Stomach (tissue), 9 donors: Measurements from ENCODE around the gene SYNGR3. TPM values are rescaled to one million over a fixed set of nuclear protein-coding genes. Genes with fewer than 3 reads are reported as not detected.
"Not testable (repeated sequence)": the region's sequence is repeated elsewhere in the genome, so short reads cannot be mapped to it uniquely, and the experiment has no call there.

Experiments used
- DNase-seq, 2 donors: peaks; one replicate each; pipeline versions ENCODE4 v3.0.0 to v3.0.0-alpha.2; 2013 to 2019
- H3K27ac ChIP-seq, 5 donors: fragments of 200-600 bp in 4 of 5; sonication (generic) in 4 of 5; one replicate each; pipeline ENCODE4 v1.5.1; 2013 to 2019; ENCODE audit warnings: mild to moderate bottlenecking in 1 of 5, moderate library complexity in 1 of 5
- H3K27me3 ChIP-seq, 3 donors: fragments of 200-600 bp; sonication (generic); one replicate each; pipeline ENCODE4 v1.5.1; 2017 to 2019; ENCODE audit warnings: mixed run types in 1 of 3
- H3K36me3 ChIP-seq, 4 donors: fragments of 200-600 bp; sonication (generic); 1 replicate in 3 of 4; 2 replicates in 1 of 4; pipeline ENCODE4 v1.5.1; 2016 to 2019
- H3K4me1 ChIP-seq, 4 donors: fragments of 200-600 bp; sonication (generic); one replicate each; pipeline ENCODE4 v1.5.1; 2016 to 2019
- H3K4me3 ChIP-seq, 4 donors: fragments of 200-600 bp; sonication (generic) in 3 of 4; one replicate each; pipeline ENCODE4 v1.5.1; 2016 to 2019; ENCODE audit warnings: mild to moderate bottlenecking in 1 of 4
- H3K9me3 ChIP-seq, 4 donors: fragments of 200-600 bp; sonication (generic); one replicate each; pipeline ENCODE4 v1.5.1; 2016 to 2019
- EP300 ChIP-seq: sonication (generic); formaldehyde crosslinking; IDR thresholded peaks from one replicate; pipeline ENCODE4 v1.6.1; 2017; ENCODE audit warnings: antibody characterized with exemption
- POLR2A ChIP-seq, 4 donors: fragments of 450-650 bp; IDR thresholded peaks; one replicate each; pipeline ENCODE4 v1.6.1; 2016; ENCODE audit warnings: antibody characterized with exemption in 4 of 4, control low read depth in 2 of 4, mild to moderate bottlenecking in 1 of 4, moderate library complexity in 1 of 4
- POLR2AphosphoS5 ChIP-seq, 3 donors: sonication (generic); formaldehyde crosslinking; IDR thresholded peaks; one replicate each; pipeline ENCODE4 v1.6.1; 2016; ENCODE audit warnings: antibody characterized with exemption in 3 of 3
- WGBS, 5 donors: extraction: QIAGEN DNeasy Blood & Tissue Kit in 3 of 5; methylation state at CpG; one replicate each; pipeline versions ENCODE4 v1.1.5 to v1.1.7; 2013 to 2018; 5-methylcytosine and 5-hydroxymethylcytosine counted together
- intact Hi-C: fragments of 100-400 bp; cut with DNase I; formaldehyde crosslinking; loops from one replicate; pipeline ENCODE4 v1.15.1; 2023; ENCODE audit warnings: low total_unique reads
- polyA plus RNA-seq, 3 donors: library from polyadenylated mRNA; stranded (reverse); fragments of 200-250 nt; gene quantifications; one replicate each; pipeline ENCODE4 v1.2.3, GENCODE V29; 2013
- total RNA-seq, 5 donors: library from RNA; depleted of rRNA; stranded (reverse); fragments of >200 nt; gene quantifications; one replicate each; pipeline versions ENCODE4 v1.1.0 to v1.2.3, GENCODE V29; 2014 to 2016
- TF ChIP-seq, protein P1 (sequence below), 7 experiments: fragments of 450-650 bp in 4 of 7; fragments of 200-600 bp in 3 of 7; sonication (generic) in 3 of 7; IDR thresholded peaks; one replicate each; pipeline ENCODE4 v1.5.1; 2016 to 2019; ENCODE audit warnings: antibody characterized with exemption in 7 of 7, control low read depth in 2 of 7, mild to moderate bottlenecking in 1 of 7
- donor health status: healthy with polysubstance abuse.
- donor health status: Bipolar disorder and iron deficiency.
- donor health status: healthy.

The SYNGR3 gene
- total and polyA plus RNA-seq, 8 donors: 1.3 to 1.7 TPM; not detected in 6

DNA sequence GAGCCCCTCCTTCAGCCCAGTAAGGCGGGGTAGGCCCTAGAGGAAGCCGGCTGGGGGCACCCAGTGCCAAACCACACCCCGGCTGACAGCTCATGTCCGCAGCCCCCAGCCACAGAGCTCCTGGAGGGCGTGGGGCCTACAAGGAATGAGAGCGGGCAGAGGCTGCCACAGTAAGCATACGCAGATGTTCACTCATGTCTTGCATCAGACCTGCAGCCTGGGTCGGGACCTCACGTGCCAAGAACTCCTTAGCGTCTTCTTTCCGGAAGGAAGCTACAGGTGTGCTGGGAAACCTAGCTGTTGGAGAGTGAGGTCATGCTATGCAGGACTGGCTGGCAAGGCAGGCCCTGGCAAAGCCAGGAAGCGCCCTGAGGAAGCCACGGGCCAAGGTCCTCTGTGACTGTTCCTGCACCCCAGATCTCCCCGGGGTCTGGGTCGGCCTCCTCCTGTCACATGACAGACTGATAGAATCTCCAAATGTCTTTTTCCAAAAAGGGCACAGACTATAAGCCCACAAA is 18.3 kb downstream of the SYNGR3 start:
- H3K4me3 ChIP-seq: peak overlapping the region in 3 of 4 donors; percentile 66 to 96 (median 81)
- H3K36me3 ChIP-seq: peaks cover 0 to 19% (median 14%) of the 10 kb centered on the region in 4 donors
- H3K27me3 ChIP-seq: no peaks in the 10 kb centered on the region
- WGBS, 5 donors: 21 to 43% (median 24%) methylated on average over 15 of the region's 15 CpGs
- peaks cover 59 to 69% (median 68%) of the 10 kb centered on the region in 4 donors for H3K4me1 ChIP-seq
- TF ChIP-seq POLR2A (IDR thresholded peaks at IDR 0.05) (no peak), POLR2AphosphoS5 (IDR thresholded peaks at IDR 0.05) (peak in 1 of 3 donors; percentile 20), EP300 (no peak)
- TF ChIP-seq, protein P1, sequence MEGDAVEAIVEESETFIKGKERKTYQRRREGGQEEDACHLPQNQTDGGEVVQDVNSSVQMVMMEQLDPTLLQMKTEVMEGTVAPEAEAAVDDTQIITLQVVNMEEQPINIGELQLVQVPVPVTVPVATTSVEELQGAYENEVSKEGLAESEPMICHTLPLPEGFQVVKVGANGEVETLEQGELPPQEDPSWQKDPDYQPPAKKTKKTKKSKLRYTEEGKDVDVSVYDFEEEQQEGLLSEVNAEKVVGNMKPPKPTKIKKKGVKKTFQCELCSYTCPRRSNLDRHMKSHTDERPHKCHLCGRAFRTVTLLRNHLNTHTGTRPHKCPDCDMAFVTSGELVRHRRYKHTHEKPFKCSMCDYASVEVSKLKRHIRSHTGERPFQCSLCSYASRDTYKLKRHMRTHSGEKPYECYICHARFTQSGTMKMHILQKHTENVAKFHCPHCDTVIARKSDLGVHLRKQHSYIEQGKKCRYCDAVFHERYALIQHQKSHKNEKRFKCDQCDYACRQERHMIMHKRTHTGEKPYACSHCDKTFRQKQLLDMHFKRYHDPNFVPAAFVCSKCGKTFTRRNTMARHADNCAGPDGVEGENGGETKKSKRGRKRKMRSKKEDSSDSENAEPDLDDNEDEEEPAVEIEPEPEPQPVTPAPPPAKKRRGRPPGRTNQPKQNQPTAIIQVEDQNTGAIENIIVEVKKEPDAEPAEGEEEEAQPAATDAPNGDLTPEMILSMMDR (IDR thresholded peaks at IDR 0.05): no peak
- H3K9me3 ChIP-seq: no peaks in the 10 kb centered on the region
- DNase-seq: peak in 1 of 2 donors; percentile 62
- H3K27ac ChIP-seq: peak overlapping the region in 4 of 5 donors; percentile 92 to 96 (median 95)
- intact Hi-C loops: no loop called here

DNA sequence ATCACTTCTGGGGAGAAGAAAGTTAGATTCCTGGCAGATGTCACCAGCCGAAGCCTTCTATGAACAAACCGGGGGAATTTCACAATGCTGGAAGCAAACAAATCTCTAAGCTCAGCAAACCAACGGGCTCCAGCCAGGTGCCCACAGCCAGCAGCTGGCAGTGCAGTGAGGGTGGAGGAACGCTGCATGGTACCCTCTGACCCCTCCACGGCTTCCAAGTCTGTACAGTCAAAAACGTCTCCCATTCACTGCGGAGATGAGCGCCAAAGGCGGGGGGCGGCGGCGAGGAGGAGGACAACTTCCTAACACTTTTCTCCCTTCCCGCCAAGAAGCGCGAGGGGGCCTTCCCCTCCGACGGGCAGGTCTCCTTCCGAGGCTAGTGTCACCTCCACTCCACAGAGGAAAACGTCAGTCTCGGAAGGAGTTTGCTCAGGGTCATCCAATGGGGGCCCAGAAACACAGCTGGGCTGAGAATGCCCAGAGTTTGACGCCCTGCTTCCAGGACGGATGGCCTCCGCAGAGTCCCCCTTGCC is 18.9 kb downstream of the SYNGR3 start:
- intact Hi-C loops: no loop called here
- Histone ChIP-seq H3K4me1 (peaks cover 59 to 64% (median 63%) of the 10 kb centered on the region in 4 donors), H3K4me3 (peak overlapping the region; percentile 66 to 96 (median 86)), H3K36me3 (peaks cover 0 to 14% (median 9%) of the 10 kb centered on the region in 4 donors), H3K27me3 (no peaks in the 10 kb centered on the region), H3K9me3 (no peaks in the 10 kb centered on the region), H3K27ac (peak overlapping the region; percentile 90 to 96 (median 95))
- TF ChIP-seq, protein P1 (IDR thresholded peaks at IDR 0.05): no peak
- TF ChIP-seq POLR2AphosphoS5 (IDR thresholded peaks at IDR 0.05): no peak
- no peak for TF ChIP-seq POLR2A (IDR thresholded peaks at IDR 0.05)
- TF ChIP-seq EP300: no peak
- DNase-seq: peak in 1 of 2 donors; percentile 61
- WGBS, 5 donors: 2 to 3% (median 2%) methylated on average over 21 to 23 of the region's 23 CpGs

DNA sequence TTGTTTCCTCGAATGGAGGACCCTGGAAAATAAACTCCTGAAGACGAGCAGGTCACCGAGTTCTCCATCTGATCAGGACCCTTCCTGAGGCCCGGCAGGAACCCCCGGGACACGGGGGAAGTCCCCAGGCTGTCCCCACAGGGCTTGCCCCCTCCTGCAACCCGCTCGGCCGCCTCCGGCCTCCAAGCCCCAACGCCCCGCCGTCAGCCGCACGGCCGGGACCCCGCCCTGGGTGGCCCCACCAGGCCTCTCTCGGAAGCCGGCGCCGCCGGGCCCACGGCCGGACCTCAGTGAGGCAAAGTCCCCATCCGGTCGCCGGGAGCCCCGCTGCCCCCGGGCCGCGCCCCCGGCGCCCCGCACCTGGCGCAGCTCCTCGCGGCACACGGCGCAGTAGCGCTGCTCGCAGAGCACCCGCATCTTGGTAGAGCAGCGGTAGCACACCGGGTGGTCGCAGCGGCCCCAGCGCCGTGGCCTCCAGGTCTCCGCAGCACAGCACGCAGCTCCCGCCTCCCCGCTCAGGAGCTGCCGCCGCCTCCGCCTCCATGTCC is 19.5 kb downstream of the SYNGR3 start:
- H3K4me1 ChIP-seq: peaks cover 54 to 58% (median 57%) of the 10 kb centered on the region in 4 donors
- TF ChIP-seq, protein P1 (IDR thresholded peaks at IDR 0.05): peak in 1 of 7 experiments; percentile 2
- TF ChIP-seq EP300: no peak
- no peak for TF ChIP-seq POLR2AphosphoS5 (IDR thresholded peaks at IDR 0.05)
- no peak for TF ChIP-seq POLR2A (IDR thresholded peaks at IDR 0.05)

GRCh38 chr16:2009791-2010510 is 20.2 kb downstream of the SYNGR3 start, which contains the start of gene ZNF598:
Gene ZNF598 (minus strand): TSS chr16:2009821.
- WGBS, 5 donors: 0 to 3% (median 1%) methylated on average over 15 to 52 of the region's 52 CpGs
- H3K9me3 ChIP-seq: no peaks in the 10 kb centered on the region
- TF ChIP-seq EP300 (peak; percentile 30), POLR2A (IDR thresholded peaks at IDR 0.05) (peak in 2 of 4 donors; percentile 51 to 81), POLR2AphosphoS5 (IDR thresholded peaks at IDR 0.05) (peak; percentile 77 to 94 (median 94))
- TF ChIP-seq, protein P1 (IDR thresholded peaks at IDR 0.05): no peak
- H3K27ac ChIP-seq: peak within 1 kb of the TSS; percentile 92 to 96 (median 95)
- DNase-seq: peak; percentile 86 to 96
- no peaks in the 10 kb centered on the region for H3K27me3 ChIP-seq
- intact Hi-C loops: no loop called here
- peaks cover 0 to 14% (median 7%) of the 10 kb centered on the region in 4 donors for H3K36me3 ChIP-seq
- peak within 1 kb of the TSS; percentile 66 to 96 (median 86) for H3K4me3 ChIP-seq
- peaks cover 47 to 52% (median 50%) of the 10 kb centered on the region in 4 donors for H3K4me1 ChIP-seq

More for the DNA sequence above, 19.5 kb downstream of the SYNGR3 start:
- WGBS, 5 donors: 0 to 2% (median 1%) methylated on average over 19 to 55 of the region's 55 CpGs
- H3K4me3 ChIP-seq: peak overlapping the region; percentile 66 to 96 (median 86)
- H3K27ac ChIP-seq: peak overlapping the region; percentile 90 to 96 (median 95)
- H3K9me3 ChIP-seq: no peaks in the 10 kb centered on the region
- peak in 1 of 2 donors; percentile 57 for DNase-seq
- no peaks in the 10 kb centered on the region for H3K27me3 ChIP-seq
- H3K36me3 ChIP-seq: peaks cover 0 to 14% (median 9%) of the 10 kb centered on the region in 4 donors
- intact Hi-C loops: no loop called here

- intact Hi-C loops, DNase-seq, H3K9me3 ChIP-seq, H3K27ac ChIP-seq, H3K27me3 ChIP-seq, H3K36me3 ChIP-seq, H3K4me3 ChIP-seq: not testable (repeated sequence)
- peaks cover 29 to 44% (median 33%) of the 10 kb centered on the region in 4 donors for H3K4me1 ChIP-seq
- WGBS, 5 donors: 86 to 92% (median 87%) methylated on average over 9 of the region's 9 CpGs
These were observed 22.0 kb downstream of the SYNGR3 start for GRCh38 chr16:2011726-2012125.
